Measurements from ENCODE around the gene RAP1GDS1.

DNA sequence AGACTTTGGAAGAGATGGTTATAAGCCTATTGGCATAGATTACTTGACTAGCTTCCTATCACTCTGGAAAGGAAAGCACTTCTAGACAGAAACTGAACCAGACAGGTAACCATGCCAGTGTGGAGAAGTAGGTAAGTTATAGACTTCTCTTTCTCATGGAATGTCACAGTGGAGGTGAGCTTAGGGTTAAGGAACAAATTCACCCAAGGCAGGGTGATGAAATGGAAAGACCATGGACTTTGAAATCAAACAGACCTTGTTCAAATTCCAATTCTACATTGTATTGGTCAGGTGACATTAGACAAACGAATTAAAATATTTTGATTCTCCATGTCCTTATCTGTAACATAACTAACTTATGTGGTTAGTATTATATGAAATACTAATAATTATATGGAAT, 7.7 kb upstream of the RAP1GDS1 start:
- TF ChIP-seq, protein P1, sequence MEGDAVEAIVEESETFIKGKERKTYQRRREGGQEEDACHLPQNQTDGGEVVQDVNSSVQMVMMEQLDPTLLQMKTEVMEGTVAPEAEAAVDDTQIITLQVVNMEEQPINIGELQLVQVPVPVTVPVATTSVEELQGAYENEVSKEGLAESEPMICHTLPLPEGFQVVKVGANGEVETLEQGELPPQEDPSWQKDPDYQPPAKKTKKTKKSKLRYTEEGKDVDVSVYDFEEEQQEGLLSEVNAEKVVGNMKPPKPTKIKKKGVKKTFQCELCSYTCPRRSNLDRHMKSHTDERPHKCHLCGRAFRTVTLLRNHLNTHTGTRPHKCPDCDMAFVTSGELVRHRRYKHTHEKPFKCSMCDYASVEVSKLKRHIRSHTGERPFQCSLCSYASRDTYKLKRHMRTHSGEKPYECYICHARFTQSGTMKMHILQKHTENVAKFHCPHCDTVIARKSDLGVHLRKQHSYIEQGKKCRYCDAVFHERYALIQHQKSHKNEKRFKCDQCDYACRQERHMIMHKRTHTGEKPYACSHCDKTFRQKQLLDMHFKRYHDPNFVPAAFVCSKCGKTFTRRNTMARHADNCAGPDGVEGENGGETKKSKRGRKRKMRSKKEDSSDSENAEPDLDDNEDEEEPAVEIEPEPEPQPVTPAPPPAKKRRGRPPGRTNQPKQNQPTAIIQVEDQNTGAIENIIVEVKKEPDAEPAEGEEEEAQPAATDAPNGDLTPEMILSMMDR (IDR thresholded peaks at IDR 0.05): no peak
- TF ChIP-seq POLR2A (IDR thresholded peaks at IDR 0.05): no peak
